Measurements from ENCODE around the gene COL5A2. TPM values are rescaled to one million over a fixed set of nuclear protein-coding genes. Genes with fewer than 3 reads are reported as not detected.

COL5A2 gene
- total and polyA plus RNA-seq, 2 donors (not counting 3 experiments of a cell fraction or from before 2014, with no cell fraction given): 47.4 to 123 TPM

GRCh38 chr2:189188115-189188805, 8.7 kb upstream of the COL5A2 start:
- DNase-seq (ENCODE audit: low read depth, low spot score) (no peak), FAIRE-seq (no peak)
- H3K9me3 ChIP-seq (replicated peaks; ENCODE audit: control insufficient read depth, insufficient read depth, low read length): no peaks in the 10 kb centered on the region
- POLR2A ChIA-PET: no interaction called here
- no peak overlapping the region for H3K27ac ChIP-seq (ENCODE audit: insufficient read depth, low read depth, low read length)
- CTCF ChIA-PET: interaction anchor here (1.3 kb wide), 1 partner anchor 10 kb away, joined by 3 read pairs; no protein-coding TSS in a partner anchor
- no peak overlapping the region for H3K4me3 ChIP-seq (replicated peaks in 1 of 3; ENCODE audit: insufficient read depth in 1 of 3, low read depth in 1 of 3, low read length in 3 of 3)
- intact Hi-C loops (cut with micrococcal nuclease) (no loop called here), dilution Hi-C loops (cut with MboI; ENCODE audit: extremely low pct_ligation_motif_present, low sequenced_read_pairs) (no loop called here)
- no TSS peak for BruUV-seq (replicated peaks)
- no peak overlapping the region for H3K4me2 ChIP-seq (ENCODE audit: insufficient read depth, low read length)
- H3K79me2 ChIP-seq (ENCODE audit: control insufficient read depth, insufficient read depth, low read length): no peaks in the 10 kb centered on the region
- no peaks in the 10 kb centered on the region for H3K9me1 ChIP-seq (replicated peaks; ENCODE audit: control insufficient read depth, extremely low read depth, insufficient read depth, low read length)
- H3K9ac ChIP-seq (replicated peaks; ENCODE audit: extremely low read depth, insufficient read depth, low read length): no peak overlapping the region
- no peaks in the 10 kb centered on the region for H3K36me3 ChIP-seq (ENCODE audit: control insufficient read depth in 2 of 2, extremely low read depth in 1 of 2, insufficient read depth in 2 of 2, low read length in 2 of 2)
- no peaks in the 10 kb centered on the region for H3K27me3 ChIP-seq (ENCODE audit: control insufficient read depth in 2 of 2, insufficient read depth in 2 of 2, low read length in 2 of 2)
- no peak overlapping the region for H2AFZ ChIP-seq (ENCODE audit: low read depth, low read length)
- no peak for TF ChIP-seq POLR2AphosphoS5 (IDR thresholded peaks at IDR 0.05; ENCODE audit: insufficient read depth, low read depth, low read length)
- TF ChIP-seq POLR2A (IDR thresholded peaks at IDR 0.05; ENCODE audit: low read depth, low read length): no peak
- TF ChIP-seq MYC (IDR thresholded peaks at IDR 0.05; ENCODE audit: low read depth, low read length): no peak
- TF ChIP-seq FOS (IDR thresholded peaks at IDR 0.05; ENCODE audit: borderline replicate concordance, insufficient read depth, low read length): no peak
- no peak for TF ChIP-seq CTCF (IDR thresholded peaks at IDR 0.05; ENCODE audit: extremely low read depth in 1 of 2, insufficient read depth in 1 of 2, low read depth in 1 of 2, low read length in 2 of 2)
- TF ChIP-seq JUN (IDR thresholded peaks at IDR 0.05; ENCODE audit: borderline replicate concordance, insufficient read depth, insufficient read length, low read depth): no peak
- no peak for TF ChIP-seq MAX (IDR thresholded peaks at IDR 0.05; ENCODE audit: insufficient read depth, insufficient read length)
- no peak for TF ChIP-seq GATA2 (IDR thresholded peaks at IDR 0.05; ENCODE audit: insufficient read depth, insufficient read length, low read depth, low read length)
- no peak for TF ChIP-seq EZH2 (IDR thresholded peaks at IDR 0.05; ENCODE audit: borderline replicate concordance, low read depth, low read length, severe bottlenecking)
- no peaks in the 10 kb centered on the region for H4K20me1 ChIP-seq (replicated peaks; ENCODE audit: control insufficient read depth, extremely low read depth, insufficient read depth, low read length)
- H3K4me1 ChIP-seq (ENCODE audit: control insufficient read depth, extremely low read depth, insufficient read depth, low read length): no peaks in the 10 kb centered on the region

Measured in endothelial cell of umbilical vein (primary cell).